Central memory CD8-positive, alpha-beta T cell (primary cell): ENCODE results near the gene METTL26.

Experiments
- ATAC-seq: fragments of 150-1000 bp; cut with Tn5 transposase; replicated peaks from 2 replicates; pipeline ENCODE4 v1.10.0; 2022; ENCODE audit warnings: mild to moderate bottlenecking, moderate FRiP score, moderate number of reproducible peaks; ENCODE audit not compliant: poor library complexity, severe bottlenecking; ENCODE audit errors: extremely low read depth
- DNase-seq, 2 donors: peaks; one replicate each; pipeline ENCODE4 v3.0.0; 2021; ENCODE audit warnings: low spot score in 2 of 2
- H3K27ac Mint-ChIP-seq: one replicate; pipeline ENCODE4 v1.8.0; 2022; ENCODE audit warnings: low read depth, mild to moderate bottlenecking, moderate library complexity, mixed read lengths
- H3K27me3 Mint-ChIP-seq: one replicate; pipeline ENCODE4 v1.8.0; 2022; ENCODE audit warnings: mixed read lengths
- H3K36me3 Mint-ChIP-seq: one replicate; pipeline ENCODE4 v1.8.0; 2022; ENCODE audit warnings: mild to moderate bottlenecking, moderate library complexity, mixed read lengths; ENCODE audit not compliant: insufficient read depth
- H3K4me1 Mint-ChIP-seq: one replicate; pipeline ENCODE4 v1.8.0; 2022; ENCODE audit warnings: mixed read lengths
- H3K4me3 Mint-ChIP-seq: one replicate; pipeline ENCODE4 v1.8.0; 2022; ENCODE audit warnings: mild to moderate bottlenecking, moderate library complexity, mixed read lengths
- H3K9me3 Mint-ChIP-seq: one replicate; pipeline ENCODE4 v1.8.0; 2022; ENCODE audit warnings: mixed read lengths

The METTL26 gene

DNA sequence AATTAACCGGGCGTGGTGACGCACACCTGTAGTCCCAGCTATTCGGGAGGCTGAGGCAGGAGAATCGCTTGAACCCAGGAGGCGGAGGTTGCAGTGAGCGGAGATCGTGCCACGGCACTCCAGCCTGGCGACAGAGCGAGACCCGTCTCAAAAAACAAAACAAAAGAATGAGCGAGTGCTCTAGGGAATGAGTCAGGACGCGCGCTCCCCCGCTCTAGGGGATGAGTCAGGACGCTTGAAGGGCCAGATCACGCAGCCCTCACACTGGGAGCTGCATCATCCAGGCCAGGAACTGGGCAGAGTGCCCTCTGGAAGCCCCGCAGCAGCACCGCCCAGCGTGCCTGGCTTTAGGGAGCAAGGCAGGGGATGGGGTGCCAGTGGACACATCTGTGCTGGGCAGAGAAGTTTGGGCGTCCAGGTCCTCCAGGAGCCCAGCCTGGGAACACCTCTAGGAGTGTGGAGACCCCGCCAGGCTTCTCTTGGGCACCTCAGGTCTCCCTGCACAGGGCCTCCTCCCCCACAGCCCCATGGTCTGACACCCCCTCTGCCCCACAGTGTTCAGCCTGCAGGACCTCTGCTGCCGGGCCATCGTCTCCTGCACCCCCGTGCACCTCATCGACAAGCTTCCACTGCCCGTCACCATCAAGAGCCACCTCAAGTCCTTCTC is 9.2 kb downstream of the METTL26 start:
- no peak for ATAC-seq
- Mint-ChIP-seq H3K4me3 (no peak overlapping the region), H3K36me3 (peaks cover 9% of the 10 kb centered on the region), H3K9me3 (no peaks in the 10 kb centered on the region), H3K4me1 (no peaks in the 10 kb centered on the region), H3K27me3 (no peaks in the 10 kb centered on the region), H3K27ac (no peak overlapping the region)
- DNase-seq, result no peak

DNA sequence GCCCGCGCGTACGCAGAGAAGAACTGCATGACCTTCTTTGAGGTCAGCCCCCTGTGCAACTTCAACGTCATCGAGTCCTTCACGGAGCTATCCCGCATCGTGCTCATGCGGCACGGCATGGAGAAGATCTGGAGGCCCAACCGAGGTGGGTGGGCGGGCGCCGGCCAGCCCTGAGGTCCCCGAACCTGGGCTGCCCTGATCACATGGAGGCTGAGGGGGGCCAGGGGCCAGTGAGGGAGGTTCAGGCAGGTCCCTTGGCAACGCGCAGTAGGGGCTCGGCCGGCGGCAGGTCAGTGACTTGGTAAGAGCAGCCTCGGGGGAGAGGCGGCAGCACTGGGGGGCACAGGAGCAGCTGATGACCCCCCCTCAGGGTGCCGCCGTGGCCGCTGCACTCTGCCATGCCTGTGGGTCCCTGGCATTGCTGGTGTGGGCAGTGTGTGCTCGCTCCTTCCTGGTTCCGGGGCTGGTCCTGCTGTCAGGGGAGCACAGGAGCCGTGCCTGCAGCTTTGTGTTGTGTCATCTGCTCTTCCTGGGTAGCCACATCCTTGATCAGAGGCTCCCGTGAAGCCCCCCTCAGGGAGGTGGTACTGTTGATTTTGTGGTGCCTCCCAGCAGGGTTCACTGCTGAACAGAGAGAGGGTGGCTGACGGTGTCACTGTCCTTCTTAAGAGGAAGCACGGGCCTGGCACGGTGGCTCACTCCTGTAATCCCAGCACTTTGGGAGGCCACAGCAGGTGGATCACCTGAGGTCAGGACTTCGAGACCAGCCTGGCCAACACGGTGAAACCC is 9.9 kb downstream of the METTL26 start:
- Mint-ChIP-seq H3K4me3 (no peak overlapping the region), H3K36me3 (peaks cover 9% of the 10 kb centered on the region), H3K9me3 (no peaks in the 10 kb centered on the region), H3K4me1 (no peaks in the 10 kb centered on the region), H3K27ac (no peak overlapping the region), H3K27me3 (no peaks in the 10 kb centered on the region)
- ATAC-seq (no peak), DNase-seq (no peak)

DNA sequence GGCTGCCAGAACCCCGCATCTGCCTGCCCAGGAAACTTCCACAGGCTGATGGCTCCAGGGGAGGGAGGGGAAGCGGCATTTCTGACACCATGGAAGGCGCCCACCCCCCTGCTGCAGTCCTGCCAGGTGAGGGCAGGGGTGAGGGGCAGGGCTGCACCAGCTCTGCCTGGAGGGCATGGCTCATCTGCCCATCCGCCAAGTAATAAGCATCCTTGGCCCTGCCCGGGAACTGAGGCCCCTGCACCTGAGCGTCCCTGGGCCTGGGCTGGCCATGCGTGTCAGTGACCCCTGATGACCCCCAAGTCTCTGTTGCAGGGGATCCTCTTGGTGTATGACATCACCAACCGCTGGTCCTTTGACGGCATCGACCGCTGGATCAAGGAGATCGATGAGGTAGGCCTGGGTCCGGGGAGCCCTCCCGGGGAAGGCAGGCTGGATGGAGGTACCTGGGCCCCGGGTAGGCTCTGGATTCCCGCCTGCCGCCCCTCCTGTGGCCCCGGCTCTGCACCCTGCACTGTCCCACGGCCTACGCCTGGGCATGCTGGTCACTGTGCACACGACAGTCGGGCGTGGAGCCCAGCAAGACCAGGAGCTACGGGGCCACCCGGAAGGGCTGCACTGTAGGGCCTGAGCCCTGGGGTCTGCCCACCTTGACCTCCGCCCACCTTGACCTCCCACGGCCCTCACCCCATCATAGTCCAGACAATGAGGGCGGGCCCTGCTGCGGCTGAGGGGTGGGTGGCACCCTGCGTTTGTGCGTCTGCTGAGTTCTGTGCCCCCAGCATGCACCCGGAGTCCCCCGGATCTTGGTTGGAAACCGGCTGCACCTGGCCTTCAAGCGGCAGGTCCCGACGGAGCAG is 10.8 kb downstream of the METTL26 start:
- no peak overlapping the region for H3K4me3 Mint-ChIP-seq
- H3K27ac Mint-ChIP-seq, result no peak overlapping the region
- peaks cover 8% of the 10 kb centered on the region for H3K36me3 Mint-ChIP-seq
- DNase-seq, result no peak
- no peaks in the 10 kb centered on the region for H3K9me3 Mint-ChIP-seq
- no peaks in the 10 kb centered on the region for H3K27me3 Mint-ChIP-seq
- ATAC-seq, result no peak
- no peaks in the 10 kb centered on the region for H3K4me1 Mint-ChIP-seq

DNA sequence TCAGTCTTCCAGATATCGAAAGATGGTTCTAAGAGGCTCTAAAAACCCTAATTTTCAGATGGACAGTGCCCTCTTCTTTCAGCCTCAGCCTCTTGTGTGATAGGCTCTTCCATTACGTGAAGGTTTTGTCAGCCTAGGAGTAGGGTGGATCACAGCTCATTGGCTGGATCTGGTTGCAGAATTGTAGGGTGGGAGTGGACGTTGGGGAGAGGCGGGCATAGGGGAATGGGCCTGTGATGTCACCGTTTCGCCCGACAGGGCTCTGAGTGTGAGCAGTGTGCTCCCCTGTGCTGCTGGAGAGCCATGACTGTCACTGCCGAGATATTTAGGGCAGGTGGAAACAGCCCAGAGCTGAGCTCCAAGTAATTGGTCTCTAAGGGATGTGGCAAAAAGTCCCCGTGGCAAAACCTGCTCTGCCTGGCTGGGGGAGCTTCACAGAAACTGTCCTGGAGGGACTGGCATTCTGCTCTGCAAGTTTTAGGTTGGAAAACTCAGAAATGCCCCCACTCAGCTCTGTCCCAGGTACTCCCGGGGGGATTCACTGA is 11.5 kb downstream of the METTL26 start:
- ATAC-seq, result no peak
- Mint-ChIP-seq H3K9me3 (no peaks in the 10 kb centered on the region), H3K27ac (no peak overlapping the region), H3K4me3 (no peak overlapping the region), H3K4me1 (no peaks in the 10 kb centered on the region), H3K36me3 (peaks cover 7% of the 10 kb centered on the region), H3K27me3 (no peaks in the 10 kb centered on the region)
- DNase-seq, result no peak

DNA sequence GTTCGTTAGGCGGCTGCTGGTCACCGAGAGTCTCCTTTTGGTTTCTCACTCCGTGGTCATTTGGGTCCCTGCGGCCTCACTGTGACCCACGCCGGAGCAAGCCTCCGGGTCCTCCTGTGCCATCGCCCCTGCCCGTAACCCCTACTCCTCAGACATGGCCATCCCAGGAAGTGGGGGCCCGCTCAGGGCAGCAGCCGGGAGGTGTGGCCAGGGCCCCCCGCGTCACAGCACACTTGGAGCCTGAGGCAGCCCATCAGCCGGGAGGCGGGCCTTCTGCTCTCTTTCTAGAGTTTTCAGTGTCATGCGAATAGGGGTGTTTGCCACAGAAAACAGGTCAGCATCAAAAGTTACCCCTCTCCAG is 13.2 kb downstream of the METTL26 start:
- Mint-ChIP-seq H3K9me3 (no peaks in the 10 kb centered on the region), H3K36me3 (peaks cover 3% of the 10 kb centered on the region), H3K4me1 (no peaks in the 10 kb centered on the region), H3K4me3 (no peak overlapping the region), H3K27ac (no peak overlapping the region), H3K27me3 (no peaks in the 10 kb centered on the region)
- ATAC-seq, result no peak
- DNase-seq, result no peak

DNA sequence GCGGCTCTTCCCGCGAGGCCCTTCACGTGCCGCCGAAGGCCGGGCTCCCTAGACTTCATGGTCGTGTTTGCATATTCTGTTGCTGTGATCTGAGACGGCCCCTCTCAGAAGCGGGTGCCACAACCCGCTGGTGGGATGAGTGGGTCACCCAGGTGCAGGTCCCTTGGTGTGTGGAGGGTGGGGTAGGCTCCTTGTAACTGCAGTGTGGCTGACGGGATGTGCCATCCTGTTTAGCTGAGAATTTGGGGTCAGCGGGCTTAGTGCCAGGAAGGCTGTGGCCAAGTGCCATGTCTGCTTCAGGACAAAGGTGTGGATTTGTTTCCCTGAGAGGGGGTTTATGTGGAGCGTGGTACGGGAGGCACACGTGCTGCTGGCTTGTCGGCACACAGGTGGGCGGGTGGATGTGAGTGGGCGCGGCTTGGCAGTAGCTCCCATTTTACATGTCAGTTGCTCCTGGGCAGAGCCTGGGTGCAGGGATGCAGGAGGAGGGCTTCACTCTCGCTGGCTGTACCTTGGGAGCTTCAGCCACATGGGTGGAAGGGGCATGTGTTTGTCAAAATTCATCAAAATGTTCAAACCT is 14.5 kb downstream of the METTL26 start:
- no peak overlapping the region for H3K4me3 Mint-ChIP-seq

DNA sequence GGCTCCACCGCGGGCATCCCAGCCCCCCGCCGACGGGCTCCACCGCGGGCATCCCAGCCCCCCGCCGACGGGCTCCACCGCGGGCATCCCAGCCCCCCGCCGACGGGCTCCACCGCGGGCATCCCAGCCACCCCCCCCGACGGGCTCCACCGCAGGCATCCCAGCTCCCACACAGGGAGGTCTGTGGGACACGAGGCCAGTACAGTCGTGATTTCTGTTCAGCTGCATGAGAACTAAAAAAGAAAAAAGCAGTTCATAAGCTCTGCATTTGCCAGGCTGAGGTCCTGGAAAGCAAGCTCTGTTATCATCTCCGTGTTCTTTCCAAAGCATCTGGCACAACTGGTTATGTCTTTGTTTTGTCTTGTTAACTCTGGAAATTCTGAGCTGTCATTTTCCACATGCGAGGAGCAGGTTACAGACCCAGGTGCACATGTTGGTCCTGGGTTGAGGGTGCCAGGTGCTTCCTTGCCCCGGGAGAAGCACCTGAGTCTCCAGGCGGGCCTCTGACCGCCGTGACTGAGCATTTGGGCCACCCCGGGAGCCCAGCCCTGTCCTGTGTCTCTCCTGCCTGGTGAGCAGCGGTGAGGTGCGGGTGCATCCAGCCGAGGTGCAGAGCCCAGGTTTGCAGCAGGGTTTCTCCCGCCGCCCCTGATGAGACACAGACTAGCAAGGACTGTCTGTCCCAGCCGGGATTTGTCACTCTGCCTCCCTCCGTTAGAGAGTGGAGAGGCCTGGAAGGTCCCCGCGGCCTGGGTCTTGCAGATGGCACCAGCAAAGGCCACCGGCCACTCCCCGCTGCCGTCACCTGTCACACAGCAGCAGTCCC is 15.2 kb downstream of the METTL26 start:
- ATAC-seq, result no peak
- no peak for DNase-seq
- H3K27ac Mint-ChIP-seq, result no peak overlapping the region
- no peaks in the 10 kb centered on the region for H3K4me1 Mint-ChIP-seq
- no peaks in the 10 kb centered on the region for H3K36me3 Mint-ChIP-seq
- H3K4me3 Mint-ChIP-seq, result no peak overlapping the region
- H3K27me3 Mint-ChIP-seq, result no peaks in the 10 kb centered on the region
- H3K9me3 Mint-ChIP-seq, result no peaks in the 10 kb centered on the region

More for the DNA sequence above, 14.5 kb downstream of the METTL26 start:
- Mint-ChIP-seq H3K9me3 (no peaks in the 10 kb centered on the region), H3K4me1 (no peaks in the 10 kb centered on the region), H3K36me3 (peaks cover 2% of the 10 kb centered on the region), H3K27ac (no peak overlapping the region), H3K27me3 (no peaks in the 10 kb centered on the region)
- no peak for ATAC-seq
- DNase-seq, result no peak

DNA sequence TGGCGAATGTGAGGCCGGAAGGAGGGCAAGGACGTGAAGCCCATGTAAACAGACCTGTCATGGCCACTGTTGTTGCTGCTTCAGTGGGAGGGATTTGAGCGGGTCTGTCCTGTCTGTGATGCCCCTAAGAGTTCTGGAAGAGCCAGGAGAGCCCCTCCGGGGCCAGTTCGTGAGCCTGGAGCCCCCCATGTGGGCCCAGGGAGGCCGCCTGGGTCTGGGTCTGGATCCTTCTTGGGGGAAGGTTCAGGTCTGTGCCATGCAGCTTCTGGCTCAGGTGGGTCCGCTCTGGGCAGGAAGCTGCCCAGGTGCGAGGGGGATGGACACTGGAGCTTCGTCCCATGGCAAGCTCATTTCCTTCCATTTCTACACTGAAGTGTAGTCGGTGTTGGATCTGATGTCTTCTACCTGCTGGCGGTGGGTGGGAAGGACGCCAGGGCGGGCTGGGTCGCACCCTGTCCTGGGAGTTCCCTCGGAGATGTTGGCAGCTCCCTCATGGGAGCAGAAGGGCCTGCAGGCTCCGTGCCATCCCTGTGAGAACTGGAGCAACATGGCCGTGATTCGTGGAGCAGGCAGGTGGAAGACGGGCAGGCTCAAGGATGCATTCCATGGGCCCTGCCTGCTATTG is 16.5 kb downstream of the METTL26 start:
- H3K36me3 Mint-ChIP-seq, result no peaks in the 10 kb centered on the region
- H3K9me3 Mint-ChIP-seq, result no peaks in the 10 kb centered on the region
- H3K4me3 Mint-ChIP-seq, result no peak overlapping the region
- ATAC-seq, result no peak
- H3K4me1 Mint-ChIP-seq, result peaks cover 5% of the 10 kb centered on the region
- DNase-seq, result no peak
- H3K27me3 Mint-ChIP-seq, result no peaks in the 10 kb centered on the region
- H3K27ac Mint-ChIP-seq, result no peak overlapping the region

DNA sequence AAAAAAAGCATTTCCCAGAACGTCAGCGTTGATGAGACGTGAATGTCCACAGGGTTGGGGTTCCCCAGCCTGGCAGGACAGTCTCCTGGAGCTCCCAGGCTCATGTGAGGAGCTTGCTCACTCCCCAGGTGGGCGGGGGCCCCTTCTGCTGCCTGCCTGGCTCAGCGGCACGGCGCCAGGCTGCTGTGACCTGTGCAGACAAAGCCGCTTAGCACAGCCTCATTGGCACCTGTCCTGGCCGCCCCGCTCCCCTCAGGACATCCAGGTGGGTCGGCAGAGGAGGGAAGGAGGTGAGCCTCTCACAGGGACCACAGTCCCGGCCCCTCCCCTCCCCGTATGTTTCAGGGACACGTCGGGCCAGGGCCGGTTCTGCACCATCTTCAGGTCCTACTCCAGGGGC is 18.2 kb downstream of the METTL26 start:
- ATAC-seq (no peak), DNase-seq (no peak)
- Mint-ChIP-seq H3K27ac (no peak overlapping the region), H3K4me3 (no peak overlapping the region), H3K27me3 (no peaks in the 10 kb centered on the region), H3K36me3 (no peaks in the 10 kb centered on the region), H3K4me1 (peaks cover 5% of the 10 kb centered on the region), H3K9me3 (no peaks in the 10 kb centered on the region)

DNA sequence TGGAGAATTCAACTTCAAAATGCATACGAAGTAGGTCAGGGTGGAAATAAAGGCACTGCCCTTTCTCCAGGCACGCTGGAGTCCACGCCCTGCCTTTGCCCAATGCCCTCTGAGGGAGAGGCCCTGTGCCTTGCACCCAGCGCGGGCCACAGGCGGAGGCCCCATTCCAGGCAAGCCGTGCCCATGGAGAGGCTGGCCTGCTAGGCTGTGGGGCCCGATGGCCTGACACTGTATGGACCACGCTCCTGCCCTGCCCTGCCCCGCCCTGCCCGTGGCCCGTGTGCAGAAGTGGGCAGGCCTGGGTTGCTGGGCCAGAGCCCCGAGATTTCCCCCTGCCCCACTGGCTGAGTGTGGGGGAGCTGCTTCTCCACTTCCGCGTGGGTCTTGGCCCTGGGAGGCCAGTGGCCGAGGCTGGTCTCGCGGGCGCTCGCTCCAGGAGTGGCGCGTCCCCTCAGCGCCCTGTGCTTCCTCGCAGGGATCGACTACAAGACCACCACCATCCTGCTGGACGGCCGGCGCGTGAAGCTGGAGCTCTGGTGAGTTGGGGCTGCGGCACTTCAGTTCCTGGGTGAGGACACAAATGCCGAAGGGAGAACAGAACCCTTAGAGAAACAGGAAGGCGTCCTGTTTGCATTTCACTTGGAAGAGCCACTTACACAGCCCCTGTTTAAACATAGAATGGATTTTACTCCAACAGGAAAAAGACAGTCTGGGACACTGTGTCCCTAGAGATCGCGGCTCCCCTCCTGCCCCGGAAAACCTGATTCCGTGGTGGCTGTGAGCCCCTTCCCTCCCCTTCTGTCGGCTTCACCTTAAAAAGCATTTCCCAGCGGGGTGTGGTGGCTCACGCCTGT is 19.1 kb downstream of the METTL26 start:
- H3K36me3 Mint-ChIP-seq, result no peaks in the 10 kb centered on the region
- H3K27me3 Mint-ChIP-seq, result no peaks in the 10 kb centered on the region
- ATAC-seq (no peak), DNase-seq (no peak)
- no peaks in the 10 kb centered on the region for H3K9me3 Mint-ChIP-seq
- H3K4me1 Mint-ChIP-seq, result peaks cover 5% of the 10 kb centered on the region
- no peak overlapping the region for H3K27ac Mint-ChIP-seq
- no peak overlapping the region for H3K4me3 Mint-ChIP-seq

DNA sequence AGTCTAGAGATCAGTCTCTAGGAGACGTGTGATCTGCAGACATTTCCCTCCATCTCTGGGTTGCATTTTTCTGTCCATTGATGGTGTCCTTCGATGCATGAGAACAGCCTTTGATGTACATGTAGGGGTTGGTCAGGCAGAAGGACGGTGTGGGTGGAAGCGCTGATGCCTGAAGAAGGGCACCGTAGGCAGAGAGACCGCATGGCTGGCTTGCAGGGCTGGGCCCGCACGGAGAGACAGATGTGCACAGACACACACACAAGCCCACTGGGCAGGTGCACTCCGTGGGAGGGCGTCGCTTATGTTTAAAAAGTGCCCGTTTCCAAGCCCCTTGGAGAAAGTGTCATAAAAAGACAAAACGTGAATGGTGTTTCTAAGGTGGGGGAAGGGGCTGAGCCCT is 21.0 kb downstream of the METTL26 start:
- Mint-ChIP-seq H3K4me3 (no peak overlapping the region), H3K27ac (no peak overlapping the region), H3K36me3 (no peaks in the 10 kb centered on the region)

More for the DNA sequence above, 21.0 kb downstream of the METTL26 start:
- no peak for ATAC-seq
- no peak for DNase-seq
- Mint-ChIP-seq H3K27me3 (no peaks in the 10 kb centered on the region), H3K9me3 (no peaks in the 10 kb centered on the region), H3K4me1 (peaks cover 12% of the 10 kb centered on the region)
